Skeletal muscle satellite cell (primary cell): ENCODE data around the gene TSHZ2.

Experiments used
- H3K27me3 ChIP-seq: 2 replicates; pipeline ENCODE4 v1.7.0; 2013; ENCODE audit warnings: low read length; ENCODE audit not compliant: control insufficient read depth, insufficient read depth
- H3K36me3 ChIP-seq: 2 replicates; pipeline ENCODE4 v1.7.0; 2013; ENCODE audit warnings: mild to moderate bottlenecking, control low read depth, low read length; ENCODE audit not compliant: insufficient read depth
- H3K4me1 ChIP-seq: 2 replicates; pipeline ENCODE4 v1.7.0; 2013; ENCODE audit warnings: low read length; ENCODE audit not compliant: control insufficient read depth, insufficient read depth
- H3K4me2 ChIP-seq: 2 replicates; pipeline ENCODE4 v1.7.0; 2013; ENCODE audit warnings: mild to moderate bottlenecking, low read length
- H3K4me3 ChIP-seq: 2 replicates; pipeline ENCODE4 v1.7.0; 2013; ENCODE audit warnings: low read length
- H3K9ac ChIP-seq: 2 replicates; pipeline ENCODE4 v1.7.0; 2013; ENCODE audit warnings: mild to moderate bottlenecking, low read depth, low read length, moderate library complexity
- H3K9me3 ChIP-seq: replicated peaks from 2 replicates; pipeline ENCODE4 v1.7.0; 2013; ENCODE audit warnings: mild to moderate bottlenecking, control low read depth, low read length

The TSHZ2 gene

GRCh38 chr20:53130795-53131194, 158.6 kb downstream of the TSHZ2 start:
- Histone ChIP-seq H3K9ac (no peak overlapping the region), H3K4me2 (no peak overlapping the region), H3K9me3 (no peaks in the 10 kb centered on the region)

GRCh38 chr20:53133125-53133524, 161.0 kb downstream of the TSHZ2 start:
- no peaks in the 10 kb centered on the region for H3K9me3 ChIP-seq
- no peaks in the 10 kb centered on the region for H3K36me3 ChIP-seq
- H3K9ac ChIP-seq, result no peak overlapping the region
- H3K4me2 ChIP-seq, result no peak overlapping the region
- no peaks in the 10 kb centered on the region for H3K27me3 ChIP-seq
- H3K4me1 ChIP-seq, result no peaks in the 10 kb centered on the region
- H3K4me3 ChIP-seq, result no peak overlapping the region

More at GRCh38 chr20:53130795-53131194, 158.6 kb downstream of the TSHZ2 start:
- H3K36me3 ChIP-seq, result no peaks in the 10 kb centered on the region
- H3K4me3 ChIP-seq, result no peak overlapping the region
- H3K27me3 ChIP-seq, result no peaks in the 10 kb centered on the region
- H3K4me1 ChIP-seq, result no peaks in the 10 kb centered on the region

DNA sequence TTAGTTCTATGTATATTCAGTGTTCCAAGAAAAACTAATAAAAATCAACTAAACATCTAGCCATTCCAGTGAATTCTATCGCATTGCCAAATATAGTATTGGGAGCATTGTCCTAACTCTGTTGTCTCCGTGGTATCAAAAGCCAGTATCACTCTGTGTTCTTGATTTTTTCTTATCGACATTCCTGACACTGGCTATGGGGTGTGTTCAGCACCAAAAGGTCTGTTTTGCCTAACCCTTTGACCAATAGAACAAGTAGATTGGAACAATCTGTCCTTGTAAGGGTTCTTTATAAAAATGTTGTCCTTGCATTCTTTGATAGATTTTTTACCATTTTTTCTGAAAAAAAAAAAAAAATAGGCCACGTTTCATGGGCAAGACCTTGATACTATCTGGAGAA, 161.5 kb downstream of the TSHZ2 start:
- H3K36me3 ChIP-seq, result no peaks in the 10 kb centered on the region
- no peaks in the 10 kb centered on the region for H3K4me1 ChIP-seq
- H3K9me3 ChIP-seq, result no peaks in the 10 kb centered on the region
- H3K9ac ChIP-seq, result no peak overlapping the region
- H3K27me3 ChIP-seq, result no peaks in the 10 kb centered on the region
- H3K4me3 ChIP-seq, result no peak overlapping the region
- no peak overlapping the region for H3K4me2 ChIP-seq

DNA sequence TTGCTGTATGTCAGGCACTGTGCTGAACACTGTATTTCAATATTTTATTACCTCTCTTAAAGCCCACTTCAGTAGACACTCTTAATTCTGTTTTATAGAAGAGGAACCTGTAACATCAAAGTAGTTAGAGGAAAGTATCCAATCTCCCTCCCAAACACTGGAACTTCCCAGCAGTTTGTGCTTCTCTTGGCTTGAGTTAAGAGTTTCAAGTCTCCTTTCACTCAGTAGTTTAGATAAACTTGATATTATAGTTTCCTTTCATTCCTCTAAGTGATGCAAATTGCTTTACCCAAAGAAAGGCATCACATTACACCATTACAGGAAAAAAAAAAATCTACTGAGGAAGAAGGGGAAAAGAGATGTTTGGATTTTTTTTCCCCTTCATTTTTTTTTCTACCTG, 164.3 kb downstream of the TSHZ2 start:
- no peak overlapping the region for H3K4me3 ChIP-seq
- no peak overlapping the region for H3K9ac ChIP-seq
- H3K36me3 ChIP-seq, result no peaks in the 10 kb centered on the region
- no peaks in the 10 kb centered on the region for H3K4me1 ChIP-seq
- H3K4me2 ChIP-seq, result no peak overlapping the region
- no peaks in the 10 kb centered on the region for H3K27me3 ChIP-seq
- no peaks in the 10 kb centered on the region for H3K9me3 ChIP-seq

GRCh38 chr20:53138454-53139262, 166.5 kb downstream of the TSHZ2 start:
- Histone ChIP-seq H3K4me3 (no peak overlapping the region), H3K9me3 (no peaks in the 10 kb centered on the region), H3K4me2 (no peak overlapping the region), H3K9ac (no peak overlapping the region), H3K4me1 (no peaks in the 10 kb centered on the region), H3K36me3 (no peaks in the 10 kb centered on the region), H3K27me3 (no peaks in the 10 kb centered on the region)

GRCh38 chr20:53141201-53142050, 169.3 kb downstream of the TSHZ2 start:
- Histone ChIP-seq H3K27me3 (no peaks in the 10 kb centered on the region), H3K4me3 (no peak overlapping the region), H3K36me3 (no peaks in the 10 kb centered on the region), H3K9me3 (no peaks in the 10 kb centered on the region), H3K4me2 (no peak overlapping the region), H3K4me1 (no peaks in the 10 kb centered on the region), H3K9ac (no peak overlapping the region)

GRCh38 chr20:53142225-53143127, 170.3 kb downstream of the TSHZ2 start:
- H3K9ac ChIP-seq, result no peak overlapping the region
- H3K4me2 ChIP-seq, result no peak overlapping the region
- no peaks in the 10 kb centered on the region for H3K36me3 ChIP-seq
- H3K4me3 ChIP-seq, result no peak overlapping the region
- H3K4me1 ChIP-seq, result no peaks in the 10 kb centered on the region
- H3K27me3 ChIP-seq, result no peaks in the 10 kb centered on the region
- H3K9me3 ChIP-seq, result no peaks in the 10 kb centered on the region

- H3K4me3 ChIP-seq, result no peak overlapping the region
- no peaks in the 10 kb centered on the region for H3K9me3 ChIP-seq
- H3K4me2 ChIP-seq, result no peak overlapping the region
- H3K36me3 ChIP-seq, result no peaks in the 10 kb centered on the region
- H3K9ac ChIP-seq, result no peak overlapping the region
- H3K27me3 ChIP-seq, result no peaks in the 10 kb centered on the region
- H3K4me1 ChIP-seq, result no peaks in the 10 kb centered on the region
These were observed 174.2 kb downstream of the TSHZ2 start for GRCh38 chr20:53146201-53146891.

DNA sequence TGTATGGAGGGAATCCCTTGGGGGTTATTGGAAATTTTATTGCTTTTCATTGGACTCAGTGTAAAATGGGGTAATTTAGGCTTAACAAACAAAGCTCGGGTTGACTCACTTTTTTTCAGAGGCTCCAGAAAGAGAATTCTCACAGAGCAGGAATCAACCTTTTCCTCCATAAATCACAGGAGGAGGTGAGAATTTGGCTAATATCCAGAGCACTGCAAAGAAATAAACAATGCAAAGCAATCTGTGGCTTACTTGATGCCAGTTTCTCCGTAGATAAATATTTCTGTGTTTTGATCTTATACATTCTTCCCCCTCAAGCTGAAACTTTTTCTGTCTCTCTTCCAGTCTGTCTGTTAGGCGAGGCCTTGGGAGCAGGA, 176.6 kb downstream of the TSHZ2 start:
- Histone ChIP-seq H3K36me3 (no peaks in the 10 kb centered on the region), H3K4me1 (no peaks in the 10 kb centered on the region), H3K27me3 (no peaks in the 10 kb centered on the region), H3K4me3 (no peak overlapping the region), H3K9ac (no peak overlapping the region), H3K9me3 (no peaks in the 10 kb centered on the region), H3K4me2 (no peak overlapping the region)

DNA sequence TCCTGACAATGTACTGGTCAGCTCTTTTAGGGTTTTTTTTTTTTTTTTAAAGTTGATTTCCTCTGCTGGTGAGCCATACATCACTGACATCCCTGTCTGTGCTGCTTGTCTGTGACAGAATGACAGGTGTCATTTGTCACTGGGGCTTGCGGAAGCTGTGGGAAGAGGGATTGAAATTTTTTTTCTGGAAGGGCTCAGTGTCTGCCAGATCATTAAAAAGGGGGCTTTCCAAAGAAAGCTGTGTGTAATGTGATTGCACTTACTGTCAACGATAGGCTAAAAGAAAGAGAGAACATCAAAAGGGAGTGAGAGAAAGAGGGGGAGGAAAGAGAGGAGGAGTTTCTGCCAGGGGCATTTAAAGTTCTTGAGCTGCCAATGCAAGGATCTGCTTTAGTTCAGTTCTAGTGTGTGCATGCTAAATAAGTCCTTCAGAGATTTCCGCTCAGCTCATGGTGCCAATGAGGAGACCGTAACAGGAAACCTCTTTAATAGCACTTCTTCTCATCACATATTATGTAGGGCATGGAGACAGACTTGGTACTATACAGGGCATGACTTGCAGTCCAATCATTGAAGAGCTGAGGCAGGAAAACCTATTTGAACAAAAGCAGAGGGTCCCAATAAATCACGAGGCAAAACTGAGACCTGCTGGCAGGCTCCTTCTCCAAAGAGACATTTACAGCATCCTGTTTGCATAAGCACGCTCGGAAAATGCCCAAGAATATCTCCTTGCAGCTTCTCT, 177.2 kb downstream of the TSHZ2 start:
- Histone ChIP-seq H3K4me1 (no peaks in the 10 kb centered on the region), H3K9me3 (no peaks in the 10 kb centered on the region), H3K36me3 (no peaks in the 10 kb centered on the region), H3K4me2 (no peak overlapping the region), H3K9ac (no peak overlapping the region), H3K4me3 (no peak overlapping the region), H3K27me3 (no peaks in the 10 kb centered on the region)
